Esophagus muscularis mucosa (tissue), 4 donors: ENCODE data around the gene PRPF38B. TPM values are rescaled to one million over a fixed set of nuclear protein-coding genes. Genes with fewer than 3 reads are reported as not detected.
"Not testable (repeated sequence)": the region's sequence is repeated elsewhere in the genome, so short reads cannot be mapped to it uniquely, and the experiment has no call there.

ENCODE experiments used
- DNase-seq: peaks from one replicate; pipeline ENCODE4 v3.0.0-alpha.2; 2017; ENCODE audit errors: extremely low spot score
- H3K27ac ChIP-seq, 4 donors: fragments of 200-600 bp; sonication (generic); replicated peaks in 1 of 4; 1 replicate in 3 of 4; 2 replicates in 1 of 4; pipeline ENCODE4 v1.5.1; 2016 to 2019; ENCODE audit warnings: mild to moderate bottlenecking in 1 of 4
- H3K27me3 ChIP-seq, 4 donors: fragments of 200-600 bp; sonication (generic); one replicate each; pipeline versions ENCODE4 v1.5.1 to v1.6.0; 2016 to 2019
- H3K36me3 ChIP-seq, 4 donors: fragments of 200-600 bp; sonication (generic); one replicate each; pipeline ENCODE4 v1.5.1; 2016 to 2019
- H3K4me1 ChIP-seq, 4 donors: fragments of 200-600 bp; sonication (generic); one replicate each; pipeline ENCODE4 v1.5.1; 2016 to 2019
- H3K4me3 ChIP-seq, 4 donors: fragments of 200-600 bp; sonication (generic); 1 replicate in 2 of 4; 2 replicates in 2 of 4; pipeline ENCODE4 v1.5.1; 2016 to 2019; ENCODE audit warnings: mild to moderate bottlenecking in 4 of 4, moderate library complexity in 1 of 4
- H3K9me3 ChIP-seq, 4 donors: fragments of 200-600 bp; sonication (generic); 1 replicate in 3 of 4; 2 replicates in 1 of 4; pipeline ENCODE4 v1.5.1; 2016 to 2019
- EP300 ChIP-seq: sonication (generic); formaldehyde crosslinking; IDR thresholded peaks from one replicate; pipeline ENCODE4 v1.6.1; 2017; ENCODE audit warnings: antibody characterized with exemption
- POLR2A ChIP-seq: fragments of 450-650 bp; IDR thresholded peaks from one replicate; pipeline ENCODE4 v1.6.1; 2017; ENCODE audit warnings: antibody characterized with exemption, moderate library complexity, mild to moderate bottlenecking, low read depth
- POLR2AphosphoS5 ChIP-seq, 2 donors: sonication (generic); formaldehyde crosslinking; IDR thresholded peaks; one replicate each; pipeline ENCODE4 v1.6.1; 2017; ENCODE audit warnings: antibody characterized with exemption in 2 of 2
- WGBS: methylation state at CpG from one replicate; pipeline ENCODE4 v1.1.5; 2018; 5-methylcytosine and 5-hydroxymethylcytosine counted together
- intact Hi-C: fragments of 100-400 bp; cut with DNase I; formaldehyde crosslinking; loops from one replicate; pipeline ENCODE4 v1.15.1; 2023
- total RNA-seq, 4 donors: library from RNA; depleted of rRNA; stranded (reverse); fragments of >200 nt; gene quantifications; one replicate each; pipeline versions ENCODE4 v1.1.0 to v1.2.1, GENCODE V29; 2016
- TF ChIP-seq, protein P1 (sequence below), 3 experiments: fragments of 200-600 bp in 2 of 3; fragments of 450-650 bp in 1 of 3; sonication (generic) in 2 of 3; IDR thresholded peaks; one replicate each; pipeline ENCODE4 v1.5.1; 2017 to 2019; ENCODE audit warnings: antibody characterized with exemption in 3 of 3, mild to moderate bottlenecking in 2 of 3, moderate library complexity in 1 of 3

PRPF38B gene
- total RNA-seq, 4 donors from 2014 or later: 15.9 to 32.4 (median 16.9) TPM

GRCh38 chr1:108692724-108693655, 880 bp downstream of the PRPF38B start:
- Histone ChIP-seq H3K9me3 (no peaks in the 10 kb centered on the region), H3K27me3 (peaks cover 0 to 4% (median 0%) of the 10 kb centered on the region in 4 donors), H3K36me3 (peaks cover 6 to 29% (median 17%) of the 10 kb centered on the region in 4 donors), H3K4me3 (peak overlapping the region; percentile 89 to 96 (median 90)), H3K4me1 (peaks cover 24 to 35% (median 33%) of the 10 kb centered on the region in 4 donors), H3K27ac (peak overlapping the region; percentile 96 to 98 (median 97))
- TF ChIP-seq EP300: no peak
- 1% methylated on average over 31 of the region's 36 CpGs for WGBS
- DNase-seq: no peak
- intact Hi-C loops: loop anchor here (2.0 kb wide), 1 partner anchor 54 kb away; the partner anchor contains the start of gene STXBP3

DNA sequence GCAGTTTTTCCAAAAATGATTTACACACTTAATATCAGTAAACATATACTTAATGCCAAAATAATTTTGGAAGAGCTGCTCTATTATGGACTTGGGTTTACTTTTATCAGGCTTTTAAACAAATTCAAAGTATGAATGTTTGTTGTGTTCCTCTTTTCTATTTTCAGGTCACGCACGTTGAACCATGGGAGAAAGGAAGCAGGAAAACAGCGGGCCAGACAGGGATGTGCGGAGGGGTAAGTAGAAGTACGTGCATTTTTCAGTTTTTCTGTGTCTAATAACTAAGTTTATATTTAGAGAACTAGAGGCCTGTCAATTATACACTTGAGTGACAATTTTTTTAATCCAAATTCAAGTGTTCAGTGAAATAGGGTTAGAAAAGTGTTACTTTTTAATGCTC, 3.4 kb downstream of the PRPF38B start:
- H3K36me3 ChIP-seq: peaks cover 29 to 54% (median 43%) of the 10 kb centered on the region in 4 donors

DNA sequence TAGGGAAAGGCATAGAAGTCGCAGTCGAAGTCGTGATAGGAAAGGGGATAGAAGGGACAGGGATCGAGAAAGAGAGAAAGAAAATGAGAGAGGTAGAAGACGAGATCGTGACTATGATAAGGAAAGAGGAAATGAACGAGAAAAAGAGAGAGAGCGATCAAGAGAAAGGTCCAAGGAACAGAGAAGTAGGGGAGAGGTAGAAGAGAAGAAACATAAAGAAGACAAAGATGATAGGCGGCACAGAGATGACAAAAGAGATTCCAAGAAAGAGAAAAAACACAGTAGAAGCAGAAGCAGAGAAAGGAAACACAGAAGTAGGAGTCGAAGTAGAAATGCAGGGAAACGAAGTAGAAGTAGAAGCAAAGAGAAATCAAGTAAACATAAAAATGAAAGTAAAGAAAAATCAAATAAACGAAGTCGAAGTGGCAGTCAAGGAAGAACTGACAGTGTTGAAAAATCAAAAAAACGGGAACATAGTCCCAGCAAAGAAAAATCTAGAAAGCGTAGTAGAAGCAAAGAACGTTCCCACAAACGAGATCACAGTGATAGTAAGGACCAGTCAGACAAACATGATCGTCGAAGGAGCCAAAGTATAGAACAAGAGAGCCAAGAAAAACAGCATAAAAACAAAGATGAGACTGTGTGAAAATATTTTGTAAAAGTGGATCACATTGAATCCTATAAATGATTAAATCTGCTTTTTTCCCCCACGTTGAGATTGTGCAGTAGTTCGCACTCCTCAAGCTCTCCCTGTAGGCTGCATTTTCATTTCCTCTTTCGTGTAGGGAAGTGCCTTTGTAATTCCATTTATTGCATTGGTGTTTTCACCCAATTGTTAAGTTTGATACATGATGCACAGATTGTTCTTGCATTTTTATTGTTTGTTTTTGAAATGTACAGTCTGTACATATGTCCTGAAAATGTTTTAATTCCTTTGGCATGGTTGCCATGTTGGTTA, 7.5 kb downstream of the PRPF38B start:
- Histone ChIP-seq H3K27ac (no peak overlapping the region), H3K36me3 (peaks cover 34 to 72% (median 57%) of the 10 kb centered on the region in 4 donors), H3K4me1 (peaks cover 6 to 15% (median 15%) of the 10 kb centered on the region in 4 donors), H3K27me3 (no peaks in the 10 kb centered on the region), H3K4me3 (no peak overlapping the region), H3K9me3 (no peaks in the 10 kb centered on the region)
- intact Hi-C loops: no loop called here
- TF ChIP-seq EP300: no peak
- TF ChIP-seq POLR2AphosphoS5 (IDR thresholded peaks at IDR 0.05): no peak
- TF ChIP-seq, protein P1, sequence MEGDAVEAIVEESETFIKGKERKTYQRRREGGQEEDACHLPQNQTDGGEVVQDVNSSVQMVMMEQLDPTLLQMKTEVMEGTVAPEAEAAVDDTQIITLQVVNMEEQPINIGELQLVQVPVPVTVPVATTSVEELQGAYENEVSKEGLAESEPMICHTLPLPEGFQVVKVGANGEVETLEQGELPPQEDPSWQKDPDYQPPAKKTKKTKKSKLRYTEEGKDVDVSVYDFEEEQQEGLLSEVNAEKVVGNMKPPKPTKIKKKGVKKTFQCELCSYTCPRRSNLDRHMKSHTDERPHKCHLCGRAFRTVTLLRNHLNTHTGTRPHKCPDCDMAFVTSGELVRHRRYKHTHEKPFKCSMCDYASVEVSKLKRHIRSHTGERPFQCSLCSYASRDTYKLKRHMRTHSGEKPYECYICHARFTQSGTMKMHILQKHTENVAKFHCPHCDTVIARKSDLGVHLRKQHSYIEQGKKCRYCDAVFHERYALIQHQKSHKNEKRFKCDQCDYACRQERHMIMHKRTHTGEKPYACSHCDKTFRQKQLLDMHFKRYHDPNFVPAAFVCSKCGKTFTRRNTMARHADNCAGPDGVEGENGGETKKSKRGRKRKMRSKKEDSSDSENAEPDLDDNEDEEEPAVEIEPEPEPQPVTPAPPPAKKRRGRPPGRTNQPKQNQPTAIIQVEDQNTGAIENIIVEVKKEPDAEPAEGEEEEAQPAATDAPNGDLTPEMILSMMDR (IDR thresholded peaks at IDR 0.05): no peak
- no peak for TF ChIP-seq POLR2A
- DNase-seq: no peak
- 80% methylated on average over 22 of the region's 22 CpGs for WGBS

More for the DNA sequence above, 3.4 kb downstream of the PRPF38B start:
- Histone ChIP-seq H3K27me3 (peaks cover 0 to 4% (median 0%) of the 10 kb centered on the region in 4 donors), H3K4me3 (no peak overlapping the region), H3K4me1 (peaks cover 23 to 35% (median 33%) of the 10 kb centered on the region in 4 donors), H3K9me3 (no peaks in the 10 kb centered on the region), H3K27ac (no peak overlapping the region)
- WGBS: 68% methylated on average over 5 of the region's 5 CpGs
- TF ChIP-seq, protein P1 (IDR thresholded peaks at IDR 0.05): no peak
- TF ChIP-seq POLR2AphosphoS5 (IDR thresholded peaks at IDR 0.05): no peak
- TF ChIP-seq EP300: no peak
- TF ChIP-seq POLR2A: no peak
- intact Hi-C loops: no loop called here
- DNase-seq: no peak

DNA sequence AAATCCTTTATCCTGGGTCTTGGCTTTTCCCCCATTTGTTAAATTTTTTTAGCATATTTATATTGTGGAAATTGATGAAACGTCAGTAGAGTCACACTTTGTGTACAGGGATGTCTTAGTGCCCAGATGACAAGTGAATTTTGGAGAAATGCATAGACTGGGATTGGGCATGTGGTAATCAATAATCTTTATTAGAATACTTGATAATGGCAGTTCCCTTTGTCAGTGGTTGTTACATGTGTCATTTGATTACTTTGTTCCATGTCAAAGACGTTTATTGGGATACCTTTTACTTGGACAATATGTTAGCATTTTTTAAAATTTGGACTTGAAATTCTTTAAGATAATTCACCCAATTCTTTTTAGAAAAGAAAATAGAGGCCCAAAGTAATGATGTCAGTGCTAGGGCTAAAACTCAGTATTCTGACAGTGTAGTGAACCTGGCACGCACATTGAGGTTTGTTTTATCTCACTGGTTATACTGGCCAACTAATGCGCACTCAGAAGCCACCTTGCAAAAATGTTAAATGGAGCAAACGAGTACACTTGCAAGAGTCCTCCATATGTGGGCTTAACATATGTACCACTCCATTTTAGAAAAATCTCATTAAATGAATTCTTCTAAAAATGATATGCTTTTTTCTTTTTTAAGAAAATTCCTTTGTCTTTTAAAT, 9.2 kb downstream of the PRPF38B start:
- 79% methylated on average over 5 of the region's 5 CpGs for WGBS
- no peak for DNase-seq
- TF ChIP-seq EP300 (no peak), POLR2A (no peak), POLR2AphosphoS5 (IDR thresholded peaks at IDR 0.05) (no peak)
- TF ChIP-seq, protein P1 (IDR thresholded peaks at IDR 0.05): no peak
- Histone ChIP-seq H3K27ac (no peak overlapping the region), H3K9me3 (no peaks in the 10 kb centered on the region), H3K27me3 (no peaks in the 10 kb centered on the region), H3K4me1 (peaks cover 0 to 13% (median 11%) of the 10 kb centered on the region in 4 donors), H3K4me3 (no peak overlapping the region), H3K36me3 (peaks cover 34 to 61% (median 54%) of the 10 kb centered on the region in 4 donors)
- intact Hi-C loops: no loop called here

- H3K27me3 ChIP-seq, intact Hi-C loops, H3K4me3 ChIP-seq, DNase-seq, H3K9me3 ChIP-seq, H3K27ac ChIP-seq: not testable (repeated sequence)
- Histone ChIP-seq H3K36me3 (peaks cover 34 to 53% (median 48%) of the 10 kb centered on the region in 4 donors), H3K4me1 (peaks cover 0 to 13% (median 11%) of the 10 kb centered on the region in 4 donors)
- WGBS: 94% methylated on average over 6 of the region's 6 CpGs
Observed at GRCh38 chr1:108702109-108702508, 10.0 kb downstream of the PRPF38B start.
